A549 (cell line): ENCODE results near the gene PREPL. TPM values are rescaled to one million over a fixed set of nuclear protein-coding genes. Genes with fewer than 3 reads are reported as not detected.

Source experiments
- BHLHE40 ChIP-seq: IDR thresholded peaks from 2 replicates; pipeline ENCODE4 v1.6.1; 2012; ENCODE audit warnings: low read depth, low read length, inconsistent platforms
- CBX2 ChIP-seq: fragments of 200-600 bp; sonication (generic); IDR thresholded peaks from 2 replicates; pipeline ENCODE4 v1.6.1; 2016; ENCODE audit warnings: low read depth, mild to moderate bottlenecking, borderline replicate concordance
- CBX8 ChIP-seq: fragments of 200-600 bp; sonication (generic); IDR thresholded peaks from 2 replicates; pipeline ENCODE4 v1.6.1; 2016
- CHD2 ChIP-seq: fragments of 150-350 bp; IDR thresholded peaks from 2 replicates; pipeline ENCODE4 v1.6.1; 2014; ENCODE audit warnings: low read length; ENCODE audit not compliant: partially characterized antibody
- CHD4 ChIP-seq: fragments of 200-600 bp; sonication (generic); IDR thresholded peaks from 2 replicates; pipeline ENCODE4 v1.6.1; 2016; ENCODE audit warnings: antibody characterized with exemption, mild to moderate bottlenecking, borderline replicate concordance
- CTCF ChIP-seq: fragments of >200 bp; sonication (Bioruptor Twin); formaldehyde crosslinking; IDR thresholded peaks from 3 replicates; pipeline ENCODE4 v1.5.1; 2016
- E2F6 ChIP-seq: IDR thresholded peaks from 2 replicates; pipeline ENCODE4 v1.6.1; 2012; ENCODE audit warnings: low read depth, borderline replicate concordance
- EHF ChIP-seq: fragments of 250-450 bp; sonication (Bioruptor Pico); IDR thresholded peaks from 2 replicates; pipeline ENCODE4 v1.5.0; 2020; ENCODE audit warnings: mild to moderate bottlenecking
- EHMT2 ChIP-seq: fragments of 200-600 bp; sonication (generic); IDR thresholded peaks from 2 replicates; pipeline ENCODE4 v1.6.1; 2016; ENCODE audit warnings: antibody characterized with exemption, low read depth, mild to moderate bottlenecking, moderate library complexity
- ESRRA ChIP-seq: fragments of 150-350 bp; IDR thresholded peaks from 2 replicates; pipeline ENCODE4 v1.6.1; 2014; ENCODE audit warnings: mild to moderate bottlenecking, low read length, borderline replicate concordance
- GATA3 ChIP-seq: IDR thresholded peaks from 2 replicates; pipeline ENCODE4 v1.6.1; 2012; ENCODE audit warnings: borderline replicate concordance
- HEYL ChIP-seq: fragments of 250-450 bp; sonication (Bioruptor Pico); IDR thresholded peaks from 2 replicates; pipeline ENCODE4 v1.8.0; 2021; ENCODE audit warnings: mild to moderate bottlenecking, moderate library complexity
- HMGXB4 ChIP-seq: fragments of 250-450 bp; sonication (Bioruptor Pico); IDR thresholded peaks from 2 replicates; pipeline ENCODE4 v1.5.0; 2021; ENCODE audit warnings: mild to moderate bottlenecking, moderate library complexity, borderline replicate concordance
- HOXA7 ChIP-seq: fragments of 250-450 bp; sonication (Bioruptor Pico); IDR thresholded peaks from 2 replicates; pipeline ENCODE4 v1.5.0; 2020; ENCODE audit warnings: mild to moderate bottlenecking, moderate library complexity
- JUN ChIP-seq, 2 experiments: fragments of >200 bp; sonication (Bioruptor Twin); formaldehyde crosslinking; IDR thresholded peaks; 2 replicates in 1 of 2; 3 replicates in 1 of 2; pipeline ENCODE4 v1.6.1; 2016 to 2017
- KDM1A ChIP-seq: fragments of 200-600 bp; sonication (generic); IDR thresholded peaks from 2 replicates; pipeline ENCODE4 v1.6.1; 2016; ENCODE audit warnings: low read depth, mild to moderate bottlenecking
- MAFK ChIP-seq: fragments of 450-650 bp; IDR thresholded peaks from 2 replicates; pipeline ENCODE4 v1.6.1; 2014; ENCODE audit not compliant: partially characterized antibody
- MAX ChIP-seq: IDR thresholded peaks from 2 replicates; pipeline ENCODE4 v1.6.1; 2012
- MYC ChIP-seq: IDR thresholded peaks from 2 replicates; pipeline ENCODE4 v1.6.1; 2012; ENCODE audit warnings: mild to moderate bottlenecking, inconsistent platforms, low read length, improper control_type of control experiment, borderline replicate concordance
- NFE2L2 ChIP-seq: fragments of 150-350 bp; conservative IDR thresholded peaks from 2 replicates; pipeline ENCODE4 v1.6.1; 2014; ENCODE audit warnings: low read length
- PBX3 ChIP-seq: IDR thresholded peaks from 2 replicates; pipeline ENCODE4 v1.6.1; 2012
- PHF8 ChIP-seq: fragments of 200-600 bp; sonication (generic); IDR thresholded peaks from 2 replicates; pipeline ENCODE4 v1.6.1; 2016; ENCODE audit warnings: low read depth, mild to moderate bottlenecking, antibody characterized with exemption, moderate library complexity, borderline replicate concordance
- POLR2A ChIP-seq: IDR thresholded peaks from 2 replicates; pipeline ENCODE4 v1.6.1; 2012; ENCODE audit warnings: mild to moderate bottlenecking, low read length
- RAD21 ChIP-seq, 2 experiments: fragments of >200 bp in 1 of 2; sonication (Bioruptor Twin) in 1 of 2; formaldehyde crosslinking in 1 of 2; IDR thresholded peaks in 1 of 2; conservative IDR thresholded peaks in 1 of 2; 2 replicates in 1 of 2; 3 replicates in 1 of 2; pipeline ENCODE4 v1.6.1; 2012 to 2018; ENCODE audit warnings: inconsistent platforms in 1 of 2
- RARB ChIP-seq: fragments of 250-450 bp; sonication (Bioruptor Pico); IDR thresholded peaks from 2 replicates; pipeline ENCODE4 v1.8.0; 2021; ENCODE audit warnings: mild to moderate bottlenecking, moderate library complexity
- REST ChIP-seq: fragments of 200-600 bp; sonication (generic); IDR thresholded peaks from 2 replicates; pipeline ENCODE4 v1.6.1; 2016; ENCODE audit warnings: antibody characterized with exemption, mild to moderate bottlenecking, moderate library complexity
- RFX5 ChIP-seq: fragments of 450-650 bp; IDR thresholded peaks from 2 replicates; pipeline ENCODE4 v1.7.1; 2014; ENCODE audit warnings: antibody characterized with exemption, mild to moderate bottlenecking, moderate library complexity
- RNF2 ChIP-seq: fragments of 200-600 bp; sonication (generic); IDR thresholded peaks from 2 replicates; pipeline ENCODE4 v1.6.1; 2016; ENCODE audit warnings: low read depth, mild to moderate bottlenecking, antibody characterized with exemption, moderate library complexity, borderline replicate concordance
- SMC3 ChIP-seq: fragments of >200 bp; sonication (Bioruptor Twin); formaldehyde crosslinking; IDR thresholded peaks from 3 replicates; pipeline ENCODE4 v1.6.1; 2018; ENCODE audit warnings: inconsistent platforms
- SREBF2 ChIP-seq: fragments of 450-650 bp; IDR thresholded peaks from 2 replicates; pipeline ENCODE4 v1.6.1; 2014; ENCODE audit warnings: mild to moderate bottlenecking, moderate library complexity
- TP53 ChIP-seq: fragments of 250-450 bp; sonication (Bioruptor Pico); IDR thresholded peaks from 2 replicates; pipeline ENCODE4 v1.5.0; 2021; ENCODE audit warnings: mild to moderate bottlenecking, moderate library complexity
- ZFP36 ChIP-seq: fragments of 450-650 bp; IDR thresholded peaks from 2 replicates; pipeline ENCODE4 v1.6.1; 2014; ENCODE audit warnings: borderline replicate concordance; ENCODE audit not compliant: partially characterized antibody
- polyA plus RNA-seq, 4 experiments: library from polyadenylated mRNA; depleted of rRNA in 3 of 4; stranded (reverse); fragments of >200 nt; fragmentation: RNase III in 1 of 4; extraction: RNeasy Plus Mini Kit Qiagen cat#74134 plus additional on column Dnase treatment in 1 of 4; gene quantifications; 2 replicates in 3 of 4; 3 replicates in 1 of 4; pipeline ENCODE4 v1.2.3, GENCODE V29; 2011 to 2017

Gene PREPL
- polyA plus RNA-seq, 2 of the 4 experiments (the other 2 are of a cell fraction), result 28.7 to 92.7 TPM

- no peak for TF ChIP-seq HMGXB4 (CRISPR knock-in tag)
- peak; percentile 98 for TF ChIP-seq CTCF
- TF ChIP-seq KDM1A, result no peak
- peak; percentile 88 for TF ChIP-seq PBX3
- no peak for TF ChIP-seq RARB (CRISPR knock-in tag)
- peak; percentile 0 for TF ChIP-seq ZFP36
- TF ChIP-seq RAD21 (conservative IDR thresholded peaks at IDR 0.05 in 1 of 2, IDR thresholded peaks at IDR 0.05 in 1 of 2), result peak; percentile 99
- peak; percentile 82 for TF ChIP-seq MAX
- no peak for TF ChIP-seq SREBF2
- no peak for TF ChIP-seq NFE2L2
- no peak for TF ChIP-seq REST
- no peak for TF ChIP-seq HEYL (CRISPR knock-in tag)
- TF ChIP-seq JUN (IDR thresholded peaks at IDR 0.05), result peak; percentile 97 to 99
- peak; percentile 81 for TF ChIP-seq MAFK
- TF ChIP-seq PHF8, result no peak
- TF ChIP-seq HOXA7, result no peak
- TF ChIP-seq MYC, result no peak
- no peak for TF ChIP-seq EHF (CRISPR knock-in tag)
- no peak for TF ChIP-seq CHD2
- peak; percentile 96 for TF ChIP-seq GATA3
- no peak for TF ChIP-seq BHLHE40
- no peak for TF ChIP-seq CBX8
- no peak for TF ChIP-seq RNF2
- no peak for TF ChIP-seq ESRRA
- no peak for TF ChIP-seq RFX5
- no peak for TF ChIP-seq E2F6
- TF ChIP-seq EHMT2, result no peak
- no peak for TF ChIP-seq CBX2
- TF ChIP-seq POLR2A, result no peak
- TF ChIP-seq TP53, result no peak
- peak; percentile 99 for TF ChIP-seq SMC3
- TF ChIP-seq CHD4, result no peak
Measured at GRCh38 chr2:44291281-44292248, 69.7 kb downstream of the PREPL start (continued).
